Transverse colon (tissue), 4 donors: Measurements from ENCODE around the gene TMED7. TPM values are rescaled to one million over a fixed set of nuclear protein-coding genes. Genes with fewer than 3 reads are reported as not detected.

Experiments used
- DNase-seq: peaks from one replicate; pipeline ENCODE4 v3.0.0-alpha.2; 2019
- H3K27ac ChIP-seq, 4 donors: fragments of 200-600 bp; sonication (generic); 2 replicates each; pipeline ENCODE4 v1.5.1; 2016 to 2018; ENCODE audit warnings: inconsistent platforms in 4 of 4
- H3K27me3 ChIP-seq: fragments of 200-600 bp; sonication (generic); 2 replicates; pipeline ENCODE4 v1.5.1; 2017; ENCODE audit warnings: inconsistent platforms
- H3K36me3 ChIP-seq, 4 donors: fragments of 200-600 bp; sonication (generic); 2 replicates each; pipeline ENCODE4 v1.5.1; 2017 to 2019; ENCODE audit warnings: inconsistent platforms in 4 of 4
- H3K4me1 ChIP-seq, 4 donors: fragments of 200-600 bp; sonication (generic); 2 replicates each; pipeline ENCODE4 v1.5.1; 2017 to 2020; ENCODE audit warnings: inconsistent platforms in 4 of 4
- H3K4me3 ChIP-seq, 4 donors: fragments of 200-600 bp; sonication (generic); 1 replicate in 1 of 4; 2 replicates in 3 of 4; pipeline versions ENCODE4 v1.5.1 to v1.6.1; 2017 to 2019; ENCODE audit warnings: inconsistent platforms in 4 of 4
- H3K9me3 ChIP-seq, 2 donors: fragments of 200-600 bp; sonication (generic); 2 replicates each; pipeline ENCODE4 v1.5.1; 2017 to 2019; ENCODE audit warnings: inconsistent platforms in 2 of 2
- EP300 ChIP-seq: sonication (generic); formaldehyde crosslinking; IDR thresholded peaks from one replicate; pipeline ENCODE4 v1.6.1; 2017; ENCODE audit warnings: antibody characterized with exemption, low read depth
- POLR2A ChIP-seq: fragments of 450-650 bp; IDR thresholded peaks from one replicate; pipeline ENCODE4 v1.6.1; 2016; ENCODE audit warnings: antibody characterized with exemption, mild to moderate bottlenecking, moderate library complexity
- POLR2AphosphoS5 ChIP-seq, 3 donors: sonication (generic); formaldehyde crosslinking; IDR thresholded peaks; one replicate each; pipeline ENCODE4 v1.6.1; 2016; ENCODE audit warnings: antibody characterized with exemption in 3 of 3
- WGBS, 2 donors: methylation state at CpG; one replicate each; pipeline ENCODE4 v1.1.5; 2018; ENCODE audit warnings: low coverage in 1 of 2; 5-methylcytosine and 5-hydroxymethylcytosine counted together
- in situ Hi-C, 4 donors: fragments of 200-750 bp; cut with MboI; loops; one replicate each; pipeline versions ENCODE4 v1.15.0 to v1.15.1; 2017; ENCODE audit warnings: low sequenced_read_pairs in 3 of 4, low pct_ligation_motif_present in 1 of 4, low pct_unique_long_range_greater_than_20kb in 1 of 4
- intact Hi-C: fragments of 100-400 bp; cut with DNase I; formaldehyde crosslinking; loops from one replicate; pipeline ENCODE4 v1.15.1; 2023; ENCODE audit warnings: low total_unique reads
- total RNA-seq, 4 donors: library from RNA; depleted of rRNA; stranded (reverse); fragments of >200 nt; gene quantifications; one replicate each; pipeline ENCODE4 v1.1.0, GENCODE V29; 2016
- TF ChIP-seq, protein P1 (sequence below), 5 experiments: fragments of 200-600 bp in 3 of 5; fragments of 450-650 bp in 2 of 5; sonication (generic) in 3 of 5; IDR thresholded peaks; 1 replicate in 2 of 5; 2 replicates in 3 of 5; pipeline ENCODE4 v1.5.1; 2016 to 2017; ENCODE audit warnings: antibody characterized with exemption in 5 of 5, inconsistent platforms in 3 of 5, mild to moderate bottlenecking in 2 of 5, moderate library complexity in 1 of 5

Gene TMED7
- total RNA-seq, 4 donors from 2014 or later, result 29.9 to 122 (median 98.2) TPM

DNA sequence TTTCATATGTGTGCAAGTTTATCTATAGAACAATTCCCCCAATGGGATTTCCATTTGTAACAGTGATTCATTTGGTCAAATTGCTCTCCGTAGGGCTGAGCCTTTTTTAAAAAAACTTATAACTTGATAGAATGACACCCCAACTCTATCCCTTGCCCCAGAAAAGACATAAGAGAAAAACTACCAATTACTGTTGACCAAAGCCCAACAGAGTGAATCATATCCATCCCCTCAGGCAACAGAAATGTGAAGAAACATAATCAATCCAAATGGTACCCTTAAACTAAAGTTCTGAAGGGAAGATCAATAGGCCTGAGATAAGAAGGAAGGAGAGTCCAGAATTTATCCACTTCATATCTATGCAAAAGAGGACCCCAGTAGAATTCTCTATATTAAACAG is 41.3 kb downstream of the TMED7 start:
- no peaks in the 10 kb centered on the region for H3K27me3 ChIP-seq
- TF ChIP-seq POLR2A (no peak), POLR2AphosphoS5 (IDR thresholded peaks at IDR 0.05) (no peak), EP300 (no peak)
- TF ChIP-seq, protein P1, sequence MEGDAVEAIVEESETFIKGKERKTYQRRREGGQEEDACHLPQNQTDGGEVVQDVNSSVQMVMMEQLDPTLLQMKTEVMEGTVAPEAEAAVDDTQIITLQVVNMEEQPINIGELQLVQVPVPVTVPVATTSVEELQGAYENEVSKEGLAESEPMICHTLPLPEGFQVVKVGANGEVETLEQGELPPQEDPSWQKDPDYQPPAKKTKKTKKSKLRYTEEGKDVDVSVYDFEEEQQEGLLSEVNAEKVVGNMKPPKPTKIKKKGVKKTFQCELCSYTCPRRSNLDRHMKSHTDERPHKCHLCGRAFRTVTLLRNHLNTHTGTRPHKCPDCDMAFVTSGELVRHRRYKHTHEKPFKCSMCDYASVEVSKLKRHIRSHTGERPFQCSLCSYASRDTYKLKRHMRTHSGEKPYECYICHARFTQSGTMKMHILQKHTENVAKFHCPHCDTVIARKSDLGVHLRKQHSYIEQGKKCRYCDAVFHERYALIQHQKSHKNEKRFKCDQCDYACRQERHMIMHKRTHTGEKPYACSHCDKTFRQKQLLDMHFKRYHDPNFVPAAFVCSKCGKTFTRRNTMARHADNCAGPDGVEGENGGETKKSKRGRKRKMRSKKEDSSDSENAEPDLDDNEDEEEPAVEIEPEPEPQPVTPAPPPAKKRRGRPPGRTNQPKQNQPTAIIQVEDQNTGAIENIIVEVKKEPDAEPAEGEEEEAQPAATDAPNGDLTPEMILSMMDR (IDR thresholded peaks at IDR 0.05), result no peak
- no peak overlapping the region for H3K27ac ChIP-seq
- H3K4me3 ChIP-seq, result no peak overlapping the region
- in situ Hi-C loops (loop anchor here in 2 of 4 donors (10.0 to 25.0 kb wide), 2 partner anchors 270 to 497 kb away; no protein-coding TSS in a partner anchor), intact Hi-C loops (no loop called here)
- DNase-seq, result no peak
- no peaks in the 10 kb centered on the region for H3K36me3 ChIP-seq
- H3K4me1 ChIP-seq, result peaks cover 0 to 12% (median 0%) of the 10 kb centered on the region in 4 donors
- WGBS, 2 donors, result 87 to 100% methylated on average over 1 of the region's 1 CpG
- no peaks in the 10 kb centered on the region for H3K9me3 ChIP-seq

- TF ChIP-seq POLR2AphosphoS5 (IDR thresholded peaks at IDR 0.05), result no peak
- no peak for TF ChIP-seq EP300
- no peak for TF ChIP-seq POLR2A
- TF ChIP-seq, protein P1 (IDR thresholded peaks at IDR 0.05), result no peak
- WGBS, 2 donors, result 69 to 91% methylated on average over 2 to 3 of the region's 3 CpGs
These were observed 42.4 kb downstream of the TMED7 start for GRCh38 chr5:115583474-115583873.

GRCh38 chr5:115580941-115581340 is 44.9 kb downstream of the TMED7 start:
- H3K36me3 ChIP-seq, result no peaks in the 10 kb centered on the region
- H3K27me3 ChIP-seq, result no peaks in the 10 kb centered on the region
- H3K4me3 ChIP-seq, result no peak overlapping the region
- no peaks in the 10 kb centered on the region for H3K9me3 ChIP-seq
- no peak for DNase-seq
- TF ChIP-seq EP300, result no peak
- no peak for TF ChIP-seq POLR2A
- TF ChIP-seq POLR2AphosphoS5 (IDR thresholded peaks at IDR 0.05), result no peak
- TF ChIP-seq, protein P1 (IDR thresholded peaks at IDR 0.05), result no peak
- H3K27ac ChIP-seq, result no peak overlapping the region
- intact Hi-C loops (no loop called here), in situ Hi-C loops (loop anchor here in 2 of 4 donors (10.0 to 25.0 kb wide), 2 partner anchors 266 to 494 kb away; no protein-coding TSS in a partner anchor)
- WGBS, 2 donors, result 98 to 100% methylated on average over 2 of the region's 2 CpGs
- H3K4me1 ChIP-seq, result no peaks in the 10 kb centered on the region

More at GRCh38 chr5:115583474-115583873, 42.4 kb downstream of the TMED7 start:
- in situ Hi-C loops, result loop anchor here in 2 of 4 donors (10.0 to 25.0 kb wide), 2 partner anchors 269 to 496 kb away; no protein-coding TSS in a partner anchor
- H3K36me3 ChIP-seq, result no peaks in the 10 kb centered on the region
- H3K27ac ChIP-seq, result no peak overlapping the region
- peaks cover 0 to 3% (median 0%) of the 10 kb centered on the region in 4 donors for H3K4me1 ChIP-seq
- intact Hi-C loops, result no loop called here
- H3K27me3 ChIP-seq, result no peaks in the 10 kb centered on the region
- no peak overlapping the region for H3K4me3 ChIP-seq
- H3K9me3 ChIP-seq, result no peaks in the 10 kb centered on the region
- no peak for DNase-seq

- Histone ChIP-seq H3K36me3 (no peaks in the 10 kb centered on the region), H3K4me3 (no peak overlapping the region), H3K27me3 (no peaks in the 10 kb centered on the region), H3K9me3 (no peaks in the 10 kb centered on the region), H3K27ac (no peak overlapping the region), H3K4me1 (no peaks in the 10 kb centered on the region)
- whole genome bisulfite sequencing, 2 donors, result 62 to 82% methylated on average over 6 of the region's 6 CpGs
- DNase-seq, result no peak
- intact Hi-C loops (no loop called here), in situ Hi-C loops (loop anchor here in 2 of 4 donors (10.0 to 25.0 kb wide), 3 partner anchors 205 to 492 kb away; no protein-coding TSS in a partner anchor)
- TF ChIP-seq POLR2AphosphoS5 (IDR thresholded peaks at IDR 0.05) (no peak), POLR2A (no peak), EP300 (no peak)
- TF ChIP-seq, protein P1 (IDR thresholded peaks at IDR 0.05), result no peak
These were observed 46.1 kb downstream of the TMED7 start for GRCh38 chr5:115579747-115580173.
